Measurements from ENCODE around the gene AGFG1. TPM values are rescaled to one million over a fixed set of nuclear protein-coding genes. Genes with fewer than 3 reads are reported as not detected.
A peak's percentile ranks its signal among the peaks of the same experiment; 100 is the strongest.

Gene AGFG1
- total RNA-seq, 2 donors from 2014 or later = 85.9 to 89.4 TPM

DNA sequence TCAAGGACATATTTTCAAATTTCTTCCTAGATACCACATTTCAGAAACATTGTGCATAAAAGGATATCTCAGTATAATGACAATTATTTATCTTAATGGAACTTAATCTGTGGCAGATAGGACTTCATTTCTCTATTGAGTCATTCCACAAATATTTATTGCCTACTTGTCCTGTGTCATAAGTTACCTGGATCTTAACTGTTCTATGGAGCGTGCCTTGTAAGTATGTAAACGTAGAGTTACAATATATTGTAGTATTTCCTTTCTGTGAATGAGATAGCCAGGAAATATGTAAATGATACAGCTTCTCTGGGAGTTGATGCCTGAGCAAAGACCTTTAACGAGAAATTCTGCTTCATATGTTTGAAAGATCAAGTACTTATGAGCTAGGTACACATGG lies 2.5 kb downstream of the AGFG1 start:
- TF ChIP-seq, protein P1, sequence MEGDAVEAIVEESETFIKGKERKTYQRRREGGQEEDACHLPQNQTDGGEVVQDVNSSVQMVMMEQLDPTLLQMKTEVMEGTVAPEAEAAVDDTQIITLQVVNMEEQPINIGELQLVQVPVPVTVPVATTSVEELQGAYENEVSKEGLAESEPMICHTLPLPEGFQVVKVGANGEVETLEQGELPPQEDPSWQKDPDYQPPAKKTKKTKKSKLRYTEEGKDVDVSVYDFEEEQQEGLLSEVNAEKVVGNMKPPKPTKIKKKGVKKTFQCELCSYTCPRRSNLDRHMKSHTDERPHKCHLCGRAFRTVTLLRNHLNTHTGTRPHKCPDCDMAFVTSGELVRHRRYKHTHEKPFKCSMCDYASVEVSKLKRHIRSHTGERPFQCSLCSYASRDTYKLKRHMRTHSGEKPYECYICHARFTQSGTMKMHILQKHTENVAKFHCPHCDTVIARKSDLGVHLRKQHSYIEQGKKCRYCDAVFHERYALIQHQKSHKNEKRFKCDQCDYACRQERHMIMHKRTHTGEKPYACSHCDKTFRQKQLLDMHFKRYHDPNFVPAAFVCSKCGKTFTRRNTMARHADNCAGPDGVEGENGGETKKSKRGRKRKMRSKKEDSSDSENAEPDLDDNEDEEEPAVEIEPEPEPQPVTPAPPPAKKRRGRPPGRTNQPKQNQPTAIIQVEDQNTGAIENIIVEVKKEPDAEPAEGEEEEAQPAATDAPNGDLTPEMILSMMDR (IDR thresholded peaks at IDR 0.05) = no peak
- Histone ChIP-seq H3K9me3 (no peaks in the 10 kb centered on the region), H3K4me1 (ENCODE audit: control insufficient read depth in 1 of 2, low read depth in 2 of 2) (peaks cover 31 to 43% of the 10 kb centered on the region in 2 donors), H3K27me3 (replicated peaks; ENCODE audit: insufficient read depth) (no peaks in the 10 kb centered on the region), H3K4me3 (peak overlapping the region; percentile 99), H3K36me3 (no peaks in the 10 kb centered on the region), H3K27ac (no peak overlapping the region)
- ATAC-seq (ENCODE audit: insufficient number of reproducible peaks, low FRiP score, low read depth) (no peak), DNase-seq (ENCODE audit: low spot score) (no peak)

DNA sequence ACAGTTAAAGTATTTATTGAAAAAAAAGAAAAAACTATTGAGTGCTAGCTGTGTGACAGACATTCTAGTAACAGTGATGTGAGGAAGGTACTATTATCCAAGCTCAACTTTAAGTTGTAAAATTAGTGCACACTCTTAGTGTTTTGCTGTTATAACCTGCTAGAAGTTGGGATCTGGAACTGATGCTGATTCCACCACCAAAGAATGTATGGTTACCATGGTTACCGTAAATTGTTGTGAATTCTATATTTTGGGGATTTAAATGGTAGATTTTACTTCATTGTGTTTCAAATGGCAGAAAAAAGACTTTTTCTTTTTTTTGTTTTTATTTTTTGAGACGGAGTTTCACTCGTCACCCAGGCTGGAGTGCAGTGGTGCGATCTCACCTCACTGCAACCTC lies 5.3 kb downstream of the AGFG1 start:
- Histone ChIP-seq H3K4me3 (no peak overlapping the region), H3K4me1 (ENCODE audit: control insufficient read depth in 1 of 2, low read depth in 2 of 2) (peaks cover 38 to 65% of the 10 kb centered on the region in 2 donors), H3K27me3 (replicated peaks; ENCODE audit: insufficient read depth) (no peaks in the 10 kb centered on the region), H3K36me3 (no peaks in the 10 kb centered on the region), H3K27ac (no peak overlapping the region), H3K9me3 (no peaks in the 10 kb centered on the region)
- DNase-seq (ENCODE audit: low spot score) = no peak
- no peak for ATAC-seq (ENCODE audit: insufficient number of reproducible peaks, low FRiP score, low read depth)
- TF ChIP-seq, protein P1 (IDR thresholded peaks at IDR 0.05) = no peak

DNA sequence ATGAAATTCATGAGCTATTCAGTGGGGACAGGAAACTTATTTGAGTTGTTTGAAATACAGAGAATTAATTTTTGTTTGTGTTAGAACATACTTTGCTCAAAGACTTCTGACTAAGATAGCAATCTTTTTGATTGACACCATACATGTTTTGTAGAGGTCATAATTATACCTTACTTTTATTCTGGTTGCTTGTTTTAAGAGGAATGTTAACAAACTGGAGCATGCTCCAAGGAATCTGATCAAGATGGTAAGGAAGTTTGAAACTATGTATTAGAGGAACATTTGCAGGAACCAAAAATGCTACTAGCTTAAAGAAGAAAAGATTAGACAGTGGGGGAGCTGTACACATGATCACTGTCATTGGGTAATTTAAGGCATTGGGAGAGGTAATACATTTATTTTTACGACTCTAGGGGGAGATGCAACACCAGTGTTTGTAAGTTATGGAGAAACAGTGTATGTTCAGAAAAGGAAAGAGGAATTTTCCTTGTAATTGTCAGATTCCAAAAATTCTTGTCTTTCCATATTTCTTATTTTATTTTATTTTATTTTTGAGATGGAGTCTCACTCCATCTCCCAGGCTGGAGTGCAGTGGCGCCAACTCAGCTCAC lies 8.0 kb downstream of the AGFG1 start:
- no peak for ATAC-seq (ENCODE audit: insufficient number of reproducible peaks, low FRiP score, low read depth)
- Histone ChIP-seq H3K27me3 (replicated peaks; ENCODE audit: insufficient read depth) (no peaks in the 10 kb centered on the region), H3K4me3 (no peak overlapping the region), H3K9me3 (no peaks in the 10 kb centered on the region), H3K27ac (no peak overlapping the region), H3K36me3 (no peaks in the 10 kb centered on the region), H3K4me1 (ENCODE audit: control insufficient read depth in 1 of 2, low read depth in 2 of 2) (peaks cover 29 to 60% of the 10 kb centered on the region in 2 donors)
- TF ChIP-seq, protein P1 (IDR thresholded peaks at IDR 0.05) = peak; percentile 18
- DNase-seq (ENCODE audit: low spot score) = no peak

DNA sequence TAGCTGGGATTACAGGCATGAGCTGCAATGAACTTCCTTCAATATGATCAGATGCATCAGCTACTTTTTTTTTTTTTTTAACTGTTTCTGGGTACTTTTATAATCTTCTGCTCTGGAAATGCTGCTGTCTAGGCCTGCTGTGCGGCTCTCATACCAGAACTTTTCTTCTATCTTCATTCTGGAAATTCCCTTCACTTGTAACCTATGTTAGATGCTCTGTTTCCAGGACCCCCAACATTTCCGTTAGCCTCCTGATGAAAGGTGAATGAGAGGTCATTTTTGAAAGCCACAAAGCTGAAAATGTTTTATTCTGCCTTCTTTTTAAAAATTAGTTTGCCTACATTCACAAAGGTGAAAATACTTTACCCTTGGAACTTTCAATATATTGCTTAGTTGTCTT lies 8.6 kb downstream of the AGFG1 start:
- ATAC-seq (ENCODE audit: insufficient number of reproducible peaks, low FRiP score, low read depth) (no peak), DNase-seq (ENCODE audit: low spot score) (no peak)
- H3K4me1 ChIP-seq (ENCODE audit: control insufficient read depth in 1 of 2, low read depth in 2 of 2) = peaks cover 24 to 54% of the 10 kb centered on the region in 2 donors
- H3K9me3 ChIP-seq = peaks cover 1% of the 10 kb centered on the region
- H3K27ac ChIP-seq = no peak overlapping the region
- H3K27me3 ChIP-seq (replicated peaks; ENCODE audit: insufficient read depth) = no peaks in the 10 kb centered on the region
- no peak overlapping the region for H3K4me3 ChIP-seq
- H3K36me3 ChIP-seq = no peaks in the 10 kb centered on the region
- TF ChIP-seq, protein P1 (IDR thresholded peaks at IDR 0.05) = no peak

DNA sequence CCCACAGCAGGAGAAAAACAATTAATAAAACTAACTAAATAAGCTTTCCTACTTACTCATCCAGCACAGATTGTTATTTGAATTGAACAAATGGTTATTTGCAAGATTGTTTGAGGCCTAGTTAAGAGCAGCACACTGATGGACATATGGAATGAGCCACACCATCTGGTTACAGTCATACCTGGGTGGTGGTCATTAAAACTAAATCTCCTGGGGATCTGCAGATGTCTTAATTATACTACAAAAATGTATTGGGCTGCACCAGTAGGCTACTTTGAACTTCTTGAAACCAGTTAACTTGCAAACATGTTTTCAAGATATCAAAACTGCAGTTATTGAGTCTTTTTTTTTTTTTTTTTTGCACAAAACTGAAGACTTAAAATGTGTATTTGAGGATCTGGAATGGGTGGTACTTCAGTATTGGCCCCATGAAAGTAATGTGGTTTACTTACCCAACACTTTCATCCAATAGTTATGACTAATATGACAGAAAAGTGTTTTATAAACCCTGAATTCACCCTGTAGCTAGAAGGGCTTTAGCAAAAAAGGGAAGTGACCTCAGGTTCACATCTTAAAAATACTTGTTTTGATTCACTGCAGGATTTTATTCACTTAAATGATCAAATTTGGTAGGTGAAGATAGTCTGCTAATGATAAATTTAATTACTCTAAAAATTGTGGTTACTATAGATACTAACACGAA lies 10.8 kb downstream of the AGFG1 start:
- no peaks in the 10 kb centered on the region for H3K27me3 ChIP-seq (replicated peaks; ENCODE audit: insufficient read depth)
- no peaks in the 10 kb centered on the region for H3K36me3 ChIP-seq
- TF ChIP-seq, protein P1 (IDR thresholded peaks at IDR 0.05) = no peak
- ATAC-seq (ENCODE audit: insufficient number of reproducible peaks, low FRiP score, low read depth) (no peak), DNase-seq (ENCODE audit: low spot score) (no peak)
- peaks cover 5% of the 10 kb centered on the region for H3K9me3 ChIP-seq
- peaks cover 25 to 46% of the 10 kb centered on the region in 2 donors for H3K4me1 ChIP-seq (ENCODE audit: control insufficient read depth in 1 of 2, low read depth in 2 of 2)
- H3K4me3 ChIP-seq = no peak overlapping the region
- H3K27ac ChIP-seq = no peak overlapping the region
